ENCODE measurements around the gene AMPD2. TPM values are rescaled to one million over a fixed set of nuclear protein-coding genes. Genes with fewer than 3 reads are reported as not detected.

The AMPD2 gene
- polyA plus RNA-seq, 3 donors, result 75.0 to 961 (median 117) TPM

DNA sequence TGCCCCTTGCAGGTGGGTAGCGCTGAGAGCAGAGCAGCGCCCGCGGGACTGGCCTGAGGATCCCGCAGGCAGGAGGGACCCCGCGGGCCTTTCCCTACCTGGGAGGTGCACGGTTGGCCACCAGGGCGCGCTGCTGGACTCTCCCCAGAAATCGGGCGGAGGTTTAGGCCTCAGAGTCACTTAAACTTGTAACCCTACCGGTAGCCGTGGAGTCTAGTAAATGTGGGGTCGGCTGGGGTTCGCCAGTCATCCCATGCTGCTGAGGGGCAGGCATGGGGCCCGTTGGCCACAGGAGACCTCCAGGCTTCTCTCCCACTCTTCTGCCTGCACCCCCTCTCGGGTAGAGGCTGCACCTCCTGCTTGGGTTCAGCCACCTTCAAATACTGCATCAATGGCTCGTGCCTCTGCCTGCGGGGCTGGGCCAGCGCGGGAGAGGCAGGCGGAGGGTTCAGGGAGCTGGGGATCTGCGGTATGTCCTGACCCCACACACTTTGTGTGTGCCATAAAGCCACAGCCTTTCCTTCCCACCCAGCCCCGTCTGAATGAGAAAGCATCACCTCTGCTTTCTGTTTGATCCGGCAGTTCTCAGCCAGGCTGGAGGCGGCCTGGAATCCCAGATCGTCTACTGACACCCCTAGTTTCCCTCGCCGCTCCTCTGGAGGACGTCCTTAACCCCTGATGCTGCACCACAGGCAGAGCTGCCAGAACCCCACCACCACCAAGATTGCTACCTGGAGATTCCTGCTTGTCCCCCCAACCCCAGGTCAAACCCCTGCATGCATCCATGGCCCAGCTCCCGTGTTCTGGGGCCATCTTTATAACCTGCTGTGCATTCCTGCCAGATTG lies 24.0 kb downstream of the AMPD2 start:
- Mint-ChIP-seq H3K4me1 (peaks cover 16% of the 10 kb centered on the region), H3K9me3 (peaks cover 0 to 5% (median 0%) of the 10 kb centered on the region in 7 donors), H3K36me3 (peaks cover 0 to 2% of the 10 kb centered on the region in 2 donors), H3K27me3 (ENCODE audit: low read depth in 3 of 3) (peaks cover 3 to 7% (median 4%) of the 10 kb centered on the region in 3 donors), H3K27ac (no peak overlapping the region), H3K4me3 (peak overlapping the region in 1 of 2 donors; percentile 51)
- Histone ChIP-seq H3K27ac (ENCODE audit: low read depth in 1 of 2, low read length in 2 of 2) (no peak overlapping the region), H3K4me3 (replicated peaks in 1 of 3; ENCODE audit: low read depth in 2 of 3, low read length in 3 of 3) (no peak overlapping the region), H3K36me3 (replicated peaks in 1 of 2; ENCODE audit: control insufficient read depth in 1 of 2, insufficient read depth in 2 of 2, low read length in 2 of 2) (no peaks in the 10 kb centered on the region), H3K4me1 (ENCODE audit: control insufficient read depth in 1 of 2, insufficient read depth in 2 of 2, low read length in 2 of 2) (peaks cover 7 to 14% of the 10 kb centered on the region in 2 donors), H3K79me2 (ENCODE audit: insufficient read depth, low read length) (no peaks in the 10 kb centered on the region), H4K20me1 (ENCODE audit: insufficient read depth, low read length) (no peaks in the 10 kb centered on the region), H3K4me2 (replicated peaks; ENCODE audit: extremely low read depth, low read length, poor library complexity, severe bottlenecking) (peak overlapping the region; percentile 31), H3K9ac (ENCODE audit: insufficient read depth, low read length, poor library complexity, severe bottlenecking) (no peak overlapping the region), H3K9me3 (replicated peaks in 1 of 2; ENCODE audit: control insufficient read depth in 1 of 2, insufficient read depth in 1 of 2, low read length in 2 of 2) (no peaks in the 10 kb centered on the region), H2AFZ (ENCODE audit: insufficient read depth, low read depth, low read length, poor library complexity, severe bottlenecking) (peak overlapping the region; percentile 83), H3K27me3 (ENCODE audit: control insufficient read depth in 2 of 2, insufficient read depth in 2 of 2, low read length in 2 of 2) (no peaks in the 10 kb centered on the region)
- DNase-seq, result peak; percentile 59 to 75 (median 70)
- intact Hi-C loops (cut with micrococcal nuclease), result loop anchor here (2.0 to 10.0 kb wide), 3 partner anchors 129 to 369 kb away; partner anchors contain the start of gene AHCYL1 (in 1 of the 2)
- TF ChIP-seq, protein P1, sequence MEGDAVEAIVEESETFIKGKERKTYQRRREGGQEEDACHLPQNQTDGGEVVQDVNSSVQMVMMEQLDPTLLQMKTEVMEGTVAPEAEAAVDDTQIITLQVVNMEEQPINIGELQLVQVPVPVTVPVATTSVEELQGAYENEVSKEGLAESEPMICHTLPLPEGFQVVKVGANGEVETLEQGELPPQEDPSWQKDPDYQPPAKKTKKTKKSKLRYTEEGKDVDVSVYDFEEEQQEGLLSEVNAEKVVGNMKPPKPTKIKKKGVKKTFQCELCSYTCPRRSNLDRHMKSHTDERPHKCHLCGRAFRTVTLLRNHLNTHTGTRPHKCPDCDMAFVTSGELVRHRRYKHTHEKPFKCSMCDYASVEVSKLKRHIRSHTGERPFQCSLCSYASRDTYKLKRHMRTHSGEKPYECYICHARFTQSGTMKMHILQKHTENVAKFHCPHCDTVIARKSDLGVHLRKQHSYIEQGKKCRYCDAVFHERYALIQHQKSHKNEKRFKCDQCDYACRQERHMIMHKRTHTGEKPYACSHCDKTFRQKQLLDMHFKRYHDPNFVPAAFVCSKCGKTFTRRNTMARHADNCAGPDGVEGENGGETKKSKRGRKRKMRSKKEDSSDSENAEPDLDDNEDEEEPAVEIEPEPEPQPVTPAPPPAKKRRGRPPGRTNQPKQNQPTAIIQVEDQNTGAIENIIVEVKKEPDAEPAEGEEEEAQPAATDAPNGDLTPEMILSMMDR (IDR thresholded peaks at IDR 0.05), result peak; percentile 93
- WGBS (ENCODE audit: insufficient coverage), result 39% methylated on average over 28 of the region's 32 CpGs

DNA sequence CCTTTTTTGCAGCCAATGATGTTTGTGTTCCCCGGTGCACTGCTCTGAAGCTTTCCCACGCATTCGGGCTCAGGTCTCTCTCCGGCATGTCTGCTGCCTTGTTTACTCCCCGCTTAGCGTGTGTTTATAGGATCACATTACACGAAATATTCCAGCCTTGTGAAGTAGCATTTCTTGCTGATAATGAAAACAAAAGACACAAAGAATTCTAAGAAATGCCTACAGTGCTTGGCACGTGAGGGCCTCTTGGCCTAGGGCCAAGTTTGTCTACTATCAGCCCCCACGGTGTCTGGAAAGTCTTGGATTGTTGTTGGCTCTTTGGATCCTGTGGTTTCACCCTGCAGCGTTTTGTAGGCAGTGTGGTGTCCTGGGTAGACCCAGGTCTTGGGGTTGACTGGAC lies 25.0 kb downstream of the AMPD2 start:
- no peak overlapping the region for H2AFZ ChIP-seq (ENCODE audit: insufficient read depth, low read depth, low read length, poor library complexity, severe bottlenecking)
- WGBS (ENCODE audit: insufficient coverage), result no CpG with 5 or more reads among the region's 10 CpGs
- no peak overlapping the region for H3K27ac ChIP-seq (ENCODE audit: low read depth in 1 of 2, low read length in 2 of 2)
- no peaks in the 10 kb centered on the region for H3K36me3 ChIP-seq (replicated peaks in 1 of 2; ENCODE audit: control insufficient read depth in 1 of 2, insufficient read depth in 2 of 2, low read length in 2 of 2)
- peaks cover 7 to 14% of the 10 kb centered on the region in 2 donors for H3K4me1 ChIP-seq (ENCODE audit: control insufficient read depth in 1 of 2, insufficient read depth in 2 of 2, low read length in 2 of 2)
- peaks cover 0 to 5% (median 0%) of the 10 kb centered on the region in 7 donors for H3K9me3 Mint-ChIP-seq
- no peaks in the 10 kb centered on the region for H4K20me1 ChIP-seq (ENCODE audit: insufficient read depth, low read length)
- no peak for DNase-seq
- H3K9ac ChIP-seq (ENCODE audit: insufficient read depth, low read length, poor library complexity, severe bottlenecking), result no peak overlapping the region
- no peak overlapping the region for H3K4me3 ChIP-seq (replicated peaks in 1 of 3; ENCODE audit: low read depth in 2 of 3, low read length in 3 of 3)
- intact Hi-C loops (cut with micrococcal nuclease), result loop anchor here (5.0 to 10.0 kb wide), 2 partner anchors 340 to 368 kb away; partner anchors contain the start of gene AHCYL1 (in 1 of the 2)
- H3K27me3 ChIP-seq (ENCODE audit: control insufficient read depth in 2 of 2, insufficient read depth in 2 of 2, low read length in 2 of 2), result no peaks in the 10 kb centered on the region
- no peak overlapping the region for H3K4me3 Mint-ChIP-seq
- no peaks in the 10 kb centered on the region for H3K9me3 ChIP-seq (replicated peaks in 1 of 2; ENCODE audit: control insufficient read depth in 1 of 2, insufficient read depth in 1 of 2, low read length in 2 of 2)
- H3K27me3 Mint-ChIP-seq (ENCODE audit: low read depth in 3 of 3), result peaks cover 2 to 7% (median 5%) of the 10 kb centered on the region in 3 donors
- no peaks in the 10 kb centered on the region for H3K79me2 ChIP-seq (ENCODE audit: insufficient read depth, low read length)
- no peak overlapping the region for H3K27ac Mint-ChIP-seq
- no peak overlapping the region for H3K4me2 ChIP-seq (replicated peaks; ENCODE audit: extremely low read depth, low read length, poor library complexity, severe bottlenecking)
- peaks cover 0 to 2% of the 10 kb centered on the region in 2 donors for H3K36me3 Mint-ChIP-seq
- H3K4me1 Mint-ChIP-seq, result peaks cover 16% of the 10 kb centered on the region
- TF ChIP-seq, protein P1 (IDR thresholded peaks at IDR 0.05), result no peak
